ENCODE measurements around the gene FAM210A.

The FAM210A gene

GRCh38 chr18:13649397-13650390 is 76.7 kb downstream of the FAM210A start:
- H3K4me3 ChIP-seq (ENCODE audit: low read depth, low read length) = no peak overlapping the region

DNA sequence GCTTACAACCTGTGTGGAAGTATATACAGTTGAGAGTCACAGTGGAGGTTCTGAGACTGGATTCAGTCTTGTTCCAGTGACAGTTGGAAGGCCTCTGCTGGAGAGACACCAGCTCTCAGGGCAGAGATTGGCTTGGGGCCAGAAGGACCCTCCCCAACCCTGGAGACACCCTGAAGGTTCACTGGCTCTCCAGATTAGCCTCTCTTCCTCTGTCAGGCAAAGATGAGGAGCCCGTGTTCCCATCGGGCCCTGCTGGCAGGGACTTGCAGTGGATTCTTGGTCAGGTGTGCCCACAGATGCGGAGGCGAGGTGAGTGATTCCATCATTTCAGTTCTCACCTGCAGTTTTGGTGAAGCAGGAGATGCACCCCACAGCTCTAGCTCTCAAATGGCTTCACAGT is 78.6 kb downstream of the FAM210A start:
- H3K4me3 ChIP-seq (ENCODE audit: low read depth, low read length) = no peak overlapping the region

- no peak overlapping the region for H3K4me3 ChIP-seq (ENCODE audit: low read depth, low read length)
These were observed 79.7 kb downstream of the FAM210A start for GRCh38 chr18:13646633-13647032.

- no peak overlapping the region for H3K4me3 ChIP-seq (ENCODE audit: low read depth, low read length)
These were observed 81.3 kb downstream of the FAM210A start for GRCh38 chr18:13645093-13645492.

- H3K4me3 ChIP-seq (ENCODE audit: low read depth, low read length) = no peak overlapping the region
These were observed 83.1 kb downstream of the FAM210A start for GRCh38 chr18:13643261-13643751.

DNA sequence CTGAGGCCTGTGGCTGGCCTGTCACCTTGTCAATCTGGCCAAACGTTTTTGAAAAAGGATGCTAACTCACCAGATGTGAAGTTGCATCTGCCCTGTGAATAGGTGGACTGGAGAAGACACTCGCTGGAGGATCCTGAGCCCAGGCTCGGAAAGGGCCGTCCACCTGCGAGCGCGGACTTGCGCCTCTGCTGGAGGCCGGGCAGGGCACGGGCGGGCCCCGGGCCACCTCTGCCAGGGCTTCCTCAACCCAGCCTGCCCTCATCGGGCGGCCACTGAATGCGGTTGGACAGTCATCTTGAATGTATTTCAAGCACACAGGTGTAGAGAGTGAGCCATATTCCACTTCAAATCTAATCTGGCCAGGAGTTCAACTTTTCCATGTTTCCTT is 83.9 kb downstream of the FAM210A start:
- H3K4me3 ChIP-seq (ENCODE audit: low read depth, low read length) = no peak overlapping the region

- no peak overlapping the region for H3K4me3 ChIP-seq (ENCODE audit: low read depth, low read length)
These were observed 84.6 kb downstream of the FAM210A start for GRCh38 chr18:13641551-13642439.

GRCh38 chr18:13640266-13640860 is 86.0 kb downstream of the FAM210A start:
- H3K4me3 ChIP-seq (ENCODE audit: low read depth, low read length) = no peak overlapping the region

DNA sequence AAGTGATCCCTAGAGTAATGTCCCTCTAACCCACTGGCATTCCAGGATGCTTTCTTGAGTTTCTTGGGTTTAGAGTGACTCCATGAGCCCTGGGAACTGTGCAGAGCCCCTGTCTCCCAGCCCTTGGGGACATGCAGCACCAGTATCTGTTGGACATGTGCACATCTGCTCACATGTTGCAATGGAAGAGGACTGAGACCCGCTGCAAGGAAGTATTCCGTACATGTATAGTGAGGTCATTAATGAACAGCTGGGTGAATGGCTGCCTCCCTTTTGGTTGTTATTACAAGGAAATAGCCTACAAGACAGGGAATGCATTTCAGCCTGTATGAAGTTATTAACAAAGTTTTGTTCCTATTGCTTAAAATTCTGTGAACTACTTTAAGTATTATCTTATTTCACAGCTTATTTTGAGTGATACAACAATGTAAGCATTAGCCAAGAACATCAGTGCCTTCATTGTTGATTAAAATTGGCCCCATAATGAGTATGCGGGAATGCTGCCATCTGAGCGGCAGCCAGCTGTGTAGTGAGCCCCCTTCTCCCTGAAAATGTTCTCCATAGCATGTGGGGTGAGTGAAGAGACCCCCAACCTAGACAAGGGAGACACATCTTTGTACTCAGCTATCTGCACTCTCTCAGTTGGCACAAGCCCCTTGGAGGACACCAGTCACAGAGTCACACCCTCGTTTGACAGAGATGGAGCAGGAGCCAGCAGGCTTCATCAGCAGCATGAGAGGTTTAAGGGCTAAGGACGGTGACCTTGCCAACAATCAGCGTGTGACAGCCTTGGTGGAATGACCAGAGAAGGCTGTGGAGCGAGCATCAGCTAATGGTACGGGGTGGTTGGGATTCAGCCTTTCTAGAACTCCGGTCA is 87.4 kb downstream of the FAM210A start:
- no peak overlapping the region for H3K4me3 ChIP-seq (ENCODE audit: low read depth, low read length)

GRCh38 chr18:13635046-13635445 is 91.3 kb downstream of the FAM210A start:
- no peak overlapping the region for H3K4me3 ChIP-seq (ENCODE audit: low read depth, low read length)

DNA sequence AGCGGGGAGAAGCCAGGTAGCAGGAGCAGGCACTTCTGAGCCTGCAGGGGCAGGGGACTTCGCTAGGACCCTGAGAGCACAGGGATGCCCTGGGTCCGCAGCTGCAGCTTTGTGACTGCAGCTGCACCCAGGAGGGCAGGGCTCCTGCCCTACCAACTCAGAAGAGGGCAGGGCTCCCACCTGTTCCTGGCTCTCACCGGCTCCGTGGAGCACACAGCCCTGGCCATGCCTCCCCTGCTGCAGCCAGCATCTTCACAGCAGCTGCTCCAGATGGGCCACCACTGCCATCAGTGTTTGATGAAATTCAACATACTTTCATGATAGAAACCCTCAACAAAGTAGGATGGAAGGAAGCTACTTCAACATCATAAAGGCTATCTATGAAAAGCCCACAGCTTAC is 92.7 kb downstream of the FAM210A start:
- no peak overlapping the region for H3K4me3 ChIP-seq (ENCODE audit: low read depth, low read length)

- H3K4me3 ChIP-seq (ENCODE audit: low read depth, low read length) = no peak overlapping the region
These were observed 95.6 kb downstream of the FAM210A start for GRCh38 chr18:13630716-13631268.

GRCh38 chr18:13629841-13630715 is 96.3 kb downstream of the FAM210A start:
- H3K4me3 ChIP-seq (ENCODE audit: low read depth, low read length) = no peak overlapping the region

DNA sequence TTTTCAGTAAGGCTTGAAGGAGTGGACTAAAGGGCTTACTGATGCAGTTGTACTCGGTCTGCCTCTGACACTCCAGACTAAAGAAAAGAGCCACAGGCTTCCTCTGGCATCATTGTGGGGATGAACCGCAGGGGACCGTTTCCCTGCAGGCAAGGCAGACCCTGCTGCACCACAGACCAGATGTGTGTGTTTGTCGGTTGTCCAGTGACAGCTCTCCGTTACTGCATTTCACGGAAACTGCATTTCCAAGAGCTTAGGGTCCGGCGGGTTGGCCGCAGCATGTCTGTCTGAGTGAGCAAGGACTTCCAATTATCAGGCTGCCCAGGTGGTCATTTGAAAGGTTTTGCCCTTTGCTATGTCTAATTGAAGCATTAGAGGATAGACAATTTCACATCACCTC is 98.1 kb downstream of the FAM210A start:
- no peak overlapping the region for H3K4me3 ChIP-seq (ENCODE audit: low read depth, low read length)

GRCh38 chr18:13627639-13628038 is 98.7 kb downstream of the FAM210A start:
- no peak overlapping the region for H3K4me3 ChIP-seq (ENCODE audit: low read depth, low read length)

DNA sequence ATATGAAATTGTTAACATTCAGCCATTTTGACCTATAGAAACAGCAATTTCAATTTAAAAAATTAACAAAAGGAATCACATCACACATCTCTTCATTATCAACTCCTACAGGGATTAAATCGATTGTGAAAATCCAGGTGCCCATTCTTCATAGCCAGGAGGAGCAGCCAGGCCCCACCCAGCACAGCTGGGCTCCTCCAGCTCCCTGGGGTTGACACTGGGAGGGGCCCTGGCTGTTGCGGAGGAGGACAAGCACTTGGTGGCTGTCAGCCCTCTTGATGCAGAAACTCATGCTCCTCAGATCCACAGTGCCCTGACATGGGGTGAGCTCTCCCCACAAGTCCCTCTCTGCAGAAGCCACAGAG is 99.8 kb downstream of the FAM210A start:
- no peak overlapping the region for H3K4me3 ChIP-seq (ENCODE audit: low read depth, low read length)

GRCh38 chr18:13625843-13626543 is 100.4 kb downstream of the FAM210A start:
- no peak overlapping the region for H3K4me3 ChIP-seq (ENCODE audit: low read depth, low read length)

DNA sequence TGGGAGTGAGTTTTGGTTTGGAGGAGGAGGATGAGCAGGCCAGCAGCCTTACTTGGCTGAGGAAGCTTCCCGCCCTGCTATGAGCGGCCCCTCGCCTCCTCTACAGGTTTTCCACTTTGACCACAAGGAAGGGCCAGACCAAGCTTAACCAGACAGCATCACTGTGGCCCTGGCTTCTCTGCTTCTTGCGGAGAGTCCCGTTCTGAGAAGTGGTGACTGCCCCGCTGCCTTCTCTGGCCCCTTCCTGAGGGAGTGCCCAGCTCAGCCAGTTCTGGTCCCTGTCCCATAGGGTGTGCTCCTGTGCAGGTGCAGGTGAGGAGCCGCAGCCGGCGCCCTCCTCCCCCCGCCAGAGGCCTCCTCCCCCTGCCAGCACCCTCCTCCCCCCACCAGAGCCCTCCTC is 101.0 kb downstream of the FAM210A start:
- no peak overlapping the region for H3K4me3 ChIP-seq (ENCODE audit: low read depth, low read length)
